ENCODE measurements around the gene ETAA1.

- TF ChIP-seq EZH2phosphoT487 (IDR thresholded peaks at IDR 0.05; ENCODE audit: insufficient read depth, low read depth): no peak
- TF ChIP-seq EZH2 (IDR thresholded peaks at IDR 0.05; ENCODE audit: insufficient read depth, poor library complexity, severe bottlenecking): no peak
Observed at GRCh38 chr2:67393237-67393636, 3.9 kb upstream of the ETAA1 start.

All from GM23248 (cell line).